HG02763 (cell line): ENCODE measurements around the gene LRRC8C.

Source experiments
- ATAC-seq: cut with Tn5 transposase; IDR thresholded peaks from one replicate; pipeline ENCODE4 v1.9.1; 2021; ENCODE audit warnings: mild to moderate bottlenecking, moderate library complexity; ENCODE audit not compliant: unreplicated experiment

LRRC8C gene

DNA sequence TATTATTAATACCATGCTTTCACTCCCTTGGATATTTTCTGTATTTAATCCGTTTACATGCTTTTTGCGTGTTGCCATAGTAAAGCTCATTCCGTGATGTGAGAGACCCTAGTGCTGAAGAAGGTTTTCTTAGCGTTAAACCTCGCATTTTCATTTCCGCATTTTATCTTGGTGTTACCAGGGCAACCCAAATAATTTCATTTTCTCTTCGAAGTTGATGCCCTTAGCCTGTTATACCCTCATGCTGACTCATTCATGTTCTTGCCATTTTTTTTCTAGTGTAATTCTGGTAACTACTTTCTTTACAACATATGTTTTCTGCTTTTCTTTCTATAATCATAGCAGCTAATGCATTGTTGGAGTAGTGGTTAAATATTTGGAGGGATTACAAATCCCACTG lies 37.2 kb downstream of the LRRC8C start:
- ATAC-seq, result peak; percentile 99

DNA sequence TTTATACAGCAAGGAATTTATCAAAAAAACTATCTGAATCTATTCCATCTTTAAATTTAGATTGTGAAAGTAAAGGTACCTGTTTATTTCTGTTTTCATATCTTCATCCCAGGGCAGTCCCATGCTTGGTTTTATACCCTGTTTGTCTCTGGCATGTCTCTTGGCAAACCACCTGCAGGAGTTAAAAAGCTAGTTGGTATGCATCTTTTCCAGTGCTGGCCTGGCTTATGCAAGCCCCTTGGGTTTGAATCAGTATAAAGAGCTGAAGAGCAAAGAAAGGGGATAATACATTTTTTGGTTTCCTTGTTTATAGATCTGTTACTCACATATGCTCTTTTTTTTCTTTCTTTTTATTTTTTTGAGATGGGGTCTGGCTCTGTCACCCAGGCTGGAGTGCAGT lies 37.8 kb downstream of the LRRC8C start:
- ATAC-seq, result no peak

DNA sequence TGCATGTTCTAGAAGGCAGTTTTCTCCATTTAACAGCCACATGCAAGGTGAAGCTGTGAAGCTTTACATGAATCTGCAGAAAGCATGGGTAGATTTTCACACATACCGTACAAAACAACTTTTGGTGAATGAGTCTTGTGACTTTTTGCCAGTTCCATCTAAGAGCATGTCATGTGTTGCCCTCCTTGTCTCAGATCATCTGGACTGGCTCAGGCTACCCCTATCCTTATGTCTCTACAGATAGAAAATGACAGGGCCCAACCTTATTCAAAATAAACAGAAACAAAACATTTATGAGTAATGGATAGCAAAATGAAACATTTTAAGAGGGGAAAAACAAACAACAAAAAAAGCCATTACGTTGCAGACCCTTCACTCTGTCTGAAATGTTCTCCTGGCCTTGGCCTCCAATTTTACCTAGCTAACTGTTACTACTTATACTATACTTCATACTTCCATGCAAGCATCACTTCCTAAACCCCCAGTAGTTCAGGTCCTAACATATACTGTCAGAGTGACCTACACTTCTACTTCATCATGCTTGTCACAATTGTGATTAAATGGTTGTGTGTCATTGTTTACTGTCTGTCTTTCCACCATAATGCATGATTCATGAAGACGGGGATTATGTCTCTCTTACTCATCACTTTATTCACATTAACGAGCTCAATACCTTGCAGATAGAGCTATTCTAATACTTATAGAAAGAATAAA lies 39.0 kb downstream of the LRRC8C start:
- ATAC-seq, result no peak

DNA sequence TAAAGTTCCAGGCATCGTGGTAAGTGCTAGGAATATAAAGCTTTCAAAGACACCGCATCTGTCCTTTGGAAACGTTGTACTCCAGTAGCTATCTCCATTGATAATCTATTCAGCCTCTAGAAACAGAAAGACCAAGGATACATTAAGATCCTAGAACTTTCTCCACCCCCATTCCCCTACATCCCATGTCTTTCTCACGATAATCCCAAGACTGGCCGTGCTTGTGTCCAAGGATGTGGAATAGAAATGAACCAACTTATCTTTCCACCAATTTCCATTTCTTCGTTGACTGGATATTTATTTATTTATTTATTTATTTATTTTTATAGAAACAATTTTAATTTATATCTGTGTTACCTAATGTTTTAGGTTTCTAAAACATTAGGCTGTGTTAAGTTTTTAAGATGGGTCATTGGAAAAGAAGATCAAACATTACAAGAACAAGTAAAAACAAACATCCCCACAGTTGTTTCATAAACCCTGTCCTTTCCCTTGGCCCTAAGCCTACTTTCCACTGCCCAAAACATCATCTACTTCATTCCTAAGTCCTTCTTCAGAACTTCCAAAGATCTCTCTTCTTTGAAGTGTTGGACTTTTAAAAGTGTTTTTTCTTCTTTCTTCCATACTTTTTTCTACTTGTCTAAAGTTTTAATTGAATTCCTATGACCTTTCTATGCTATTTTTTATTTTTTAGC lies 39.7 kb downstream of the LRRC8C start:
- no peak for ATAC-seq

- no peak for ATAC-seq
Measured at GRCh38 chr1:89673251-89673650, 40.3 kb downstream of the LRRC8C start.

DNA sequence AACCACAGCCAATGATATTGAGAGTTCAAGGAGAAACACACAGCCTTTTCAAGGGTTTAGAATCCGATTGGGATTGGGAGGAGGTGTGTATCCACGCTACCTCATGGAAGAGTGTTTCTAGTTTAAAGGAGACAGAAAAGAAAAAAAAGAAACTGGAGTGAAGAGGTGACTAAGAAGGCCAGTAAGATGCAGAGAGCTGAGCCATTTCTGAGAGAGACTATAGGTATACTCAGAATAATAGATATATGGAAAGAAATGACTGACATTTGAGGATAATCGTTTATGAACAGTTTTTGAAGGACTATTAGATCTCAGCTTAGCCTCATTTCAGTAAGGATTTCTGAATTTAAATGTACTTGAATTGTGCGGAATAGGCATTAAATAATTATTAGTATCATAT lies 42.8 kb downstream of the LRRC8C start:
- ATAC-seq, result no peak

GRCh38 chr1:89681045-89681729 lies 48.3 kb downstream of the LRRC8C start:
- no peak for ATAC-seq

DNA sequence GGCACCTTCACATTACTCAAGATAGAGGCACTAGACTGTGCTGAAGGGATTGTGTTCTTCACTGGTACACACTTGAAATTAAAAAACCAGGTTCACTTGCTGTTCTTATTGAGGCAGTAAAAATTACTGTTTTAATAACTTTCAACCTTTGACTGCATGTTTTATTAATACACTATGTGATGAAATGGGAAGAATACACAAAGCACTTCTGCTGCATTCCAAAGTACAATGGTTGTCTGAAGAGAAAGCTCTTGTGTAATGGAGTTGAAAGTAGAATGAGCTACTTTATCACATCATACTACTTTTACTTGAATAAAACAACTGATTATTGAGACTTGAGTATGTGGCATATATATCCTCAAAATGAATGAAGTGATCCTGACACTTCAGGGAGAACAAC lies 49.7 kb downstream of the LRRC8C start:
- ATAC-seq, result no peak

DNA sequence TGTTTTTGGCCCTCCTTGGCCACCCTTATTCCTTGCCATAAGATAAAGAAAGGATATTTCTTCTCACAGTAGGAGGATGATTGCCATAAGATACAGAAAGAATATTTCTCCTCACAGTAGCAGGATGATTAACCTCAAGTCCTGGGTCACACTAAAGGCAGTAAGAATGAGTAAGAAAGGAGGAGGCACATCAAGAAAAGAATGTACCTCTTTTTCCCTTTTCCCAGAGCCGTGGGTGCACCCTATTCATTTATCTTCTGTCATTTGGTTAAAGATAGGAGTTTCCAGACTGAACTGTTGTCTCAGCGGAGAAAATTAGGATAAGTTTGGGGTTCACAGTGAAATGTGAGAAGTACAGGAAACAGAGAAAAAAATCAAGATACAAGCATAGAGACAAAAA lies 52.5 kb downstream of the LRRC8C start:
- ATAC-seq, result no peak

- ATAC-seq, result no peak
Measured at GRCh38 chr1:89686520-89686919, 53.6 kb downstream of the LRRC8C start.

DNA sequence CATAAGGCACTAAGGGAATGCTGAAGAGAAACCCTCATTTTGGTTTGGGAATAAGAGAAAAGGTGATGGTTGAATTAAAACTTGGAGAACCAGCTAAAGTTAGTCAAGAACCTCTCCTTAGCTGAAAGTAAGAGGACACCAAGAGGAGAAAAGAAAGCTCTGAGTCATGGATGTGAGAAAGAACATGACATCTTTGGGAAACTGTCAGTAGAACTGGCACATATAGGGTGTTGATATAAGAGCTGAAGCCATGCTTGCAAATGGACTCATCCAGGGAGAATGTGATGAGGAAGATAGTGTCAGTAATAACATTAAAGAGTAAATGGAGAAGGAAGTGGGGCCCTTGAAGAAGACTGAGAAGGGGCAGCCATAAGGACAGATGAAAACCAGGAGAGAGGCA lies 54.3 kb downstream of the LRRC8C start:
- no peak for ATAC-seq

- no peak for ATAC-seq
Measured at GRCh38 chr1:89688607-89689006, 55.7 kb downstream of the LRRC8C start.

GRCh38 chr1:89689234-89689633 lies 56.3 kb downstream of the LRRC8C start:
- ATAC-seq, result no peak

GRCh38 chr1:89690595-89690994 lies 57.7 kb downstream of the LRRC8C start:
- ATAC-seq, result no peak

- no peak for ATAC-seq
Measured at GRCh38 chr1:89692601-89693521, 59.9 kb downstream of the LRRC8C start.

- no peak for ATAC-seq
Measured at GRCh38 chr1:89695847-89696246, 62.9 kb downstream of the LRRC8C start.

DNA sequence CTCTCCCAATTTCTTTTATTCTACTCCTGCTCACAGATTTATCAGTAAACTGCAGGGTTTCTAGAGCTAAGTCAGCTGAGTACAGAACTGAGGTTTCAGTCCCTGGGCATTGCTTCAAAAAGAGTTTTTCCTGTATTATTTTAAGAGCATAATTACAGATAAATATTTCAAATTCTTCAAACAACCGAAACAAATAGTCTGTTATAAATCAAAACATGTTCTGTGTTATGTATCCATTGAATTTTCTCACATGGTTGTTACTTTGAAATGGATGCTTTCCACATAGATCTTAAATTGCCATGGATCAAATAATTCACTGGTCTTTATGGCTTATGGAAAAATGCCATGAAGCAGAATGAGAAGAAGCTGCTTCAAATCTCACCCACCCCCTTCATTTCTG lies 64.5 kb downstream of the LRRC8C start:
- ATAC-seq, result no peak

GRCh38 chr1:89698020-89698560 lies 65.2 kb downstream of the LRRC8C start:
- ATAC-seq, result no peak

GRCh38 chr1:89698624-89699023 lies 65.7 kb downstream of the LRRC8C start:
- no peak for ATAC-seq

DNA sequence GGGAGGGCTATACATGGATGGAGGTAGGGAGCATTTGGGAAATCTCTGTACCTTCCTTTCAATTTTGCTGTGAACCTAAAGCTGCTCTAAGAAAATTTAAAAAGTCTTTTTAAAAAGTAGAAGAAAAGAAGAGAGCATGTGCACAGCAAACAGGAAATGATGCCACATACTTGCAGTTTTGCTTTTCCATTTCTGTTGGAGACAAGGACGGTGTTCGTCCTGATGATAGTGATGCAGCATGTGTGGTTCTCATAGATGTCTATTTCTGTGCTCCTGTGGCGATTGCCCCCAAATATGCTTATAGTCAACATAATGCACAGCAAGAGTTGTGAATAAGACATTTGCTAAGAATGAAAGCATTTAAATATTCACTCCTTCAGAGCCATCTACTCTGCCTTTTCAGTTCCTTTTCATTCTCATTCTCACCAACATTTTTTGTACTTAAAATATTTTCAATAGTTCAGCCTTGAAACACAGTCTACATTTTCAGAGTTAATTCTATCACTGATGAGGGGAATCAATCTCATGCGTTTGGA lies 66.6 kb downstream of the LRRC8C start:
- ATAC-seq, result no peak
